Stimulated activated naive CD4-positive, alpha-beta T cell (primary cell): ENCODE results near the gene PRKCA.
"Not testable (repeated sequence)": the region's sequence is repeated elsewhere in the genome, so short reads cannot be mapped to it uniquely, and the experiment has no call there.

Experiments
- DNase-seq, 6 experiments: peaks; one replicate each; lab custom pipeline; 2025; lab: John Stamatoyannopoulos, UW

The PRKCA gene

GRCh38 chr17:66684731-66685130, 382.3 kb downstream of the PRKCA start:
- no peak for DNase-seq

GRCh38 chr17:66686601-66687000, 384.2 kb downstream of the PRKCA start:
- DNase-seq = no peak

DNA sequence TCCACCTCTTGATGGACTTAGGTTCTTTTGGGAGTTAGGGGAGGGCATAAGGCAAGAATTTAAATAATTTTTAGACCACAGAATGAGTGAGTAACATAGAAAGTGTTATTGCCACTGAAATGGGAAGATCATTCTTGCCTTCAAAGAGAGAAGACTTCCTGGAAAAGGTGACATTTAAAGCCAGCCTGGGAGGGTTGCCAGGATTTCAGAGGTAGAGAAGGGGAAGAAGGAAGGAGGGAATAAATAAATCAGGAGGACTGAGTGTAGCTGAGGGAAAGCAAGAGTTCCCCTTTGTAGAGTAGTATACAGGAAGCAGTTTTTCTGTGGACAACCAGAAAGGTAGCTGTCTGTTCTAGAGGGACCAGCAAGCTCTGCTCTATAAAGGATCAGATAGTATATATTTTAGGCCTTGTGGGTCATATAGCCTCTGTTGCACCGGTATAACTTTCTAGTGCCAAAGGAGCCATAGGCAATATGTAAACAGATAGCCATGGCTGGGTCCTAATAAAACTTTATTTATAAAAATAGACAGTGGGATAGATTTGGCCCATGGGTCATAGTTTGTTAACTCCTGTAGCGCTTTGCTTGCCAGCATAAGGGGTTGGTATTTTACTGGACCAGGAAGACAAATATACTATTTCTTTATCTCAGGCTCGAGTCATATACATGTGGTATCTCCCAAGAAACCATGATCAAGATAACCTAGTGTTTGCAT, 385.3 kb downstream of the PRKCA start:
- no peak for DNase-seq

DNA sequence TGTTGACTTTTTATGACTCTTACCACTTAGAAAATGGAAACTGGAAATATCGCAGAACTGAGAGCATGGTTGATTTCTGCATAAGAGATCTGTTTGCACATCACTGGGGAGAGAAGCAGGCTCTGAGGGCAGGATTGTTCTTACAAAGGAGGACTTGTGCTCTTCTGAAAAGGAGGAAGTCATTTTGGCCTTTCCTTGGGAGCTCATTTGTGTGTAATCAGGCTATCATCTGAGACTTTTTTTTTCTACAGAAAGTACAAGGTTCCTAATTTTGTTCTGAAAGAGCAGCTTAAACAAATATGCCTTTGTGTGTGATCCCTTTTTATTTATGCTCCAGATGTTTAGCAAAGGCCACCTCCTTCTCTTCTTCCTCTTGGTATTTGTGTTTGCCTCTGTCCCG, 386.8 kb downstream of the PRKCA start:
- DNase-seq = no peak

DNA sequence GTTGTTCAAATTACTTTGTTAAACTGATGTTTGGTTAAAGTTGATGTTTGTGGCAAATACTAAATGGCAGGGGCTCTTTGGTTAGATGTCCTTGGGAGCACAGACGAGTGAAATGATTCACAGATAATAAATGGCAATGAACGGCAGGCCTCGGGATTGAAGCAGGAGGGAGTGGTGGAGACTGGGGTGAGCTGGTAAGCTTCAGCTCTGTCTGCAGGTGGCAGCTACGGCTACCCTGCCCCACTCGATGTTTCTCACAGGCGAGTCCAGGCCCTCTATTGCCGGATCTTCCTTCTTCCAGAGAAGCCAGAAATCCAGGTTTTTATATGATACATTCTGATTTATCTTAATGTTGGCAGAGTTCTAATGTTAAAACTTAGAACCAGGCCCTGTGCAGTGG, 387.8 kb downstream of the PRKCA start:
- no peak for DNase-seq

DNA sequence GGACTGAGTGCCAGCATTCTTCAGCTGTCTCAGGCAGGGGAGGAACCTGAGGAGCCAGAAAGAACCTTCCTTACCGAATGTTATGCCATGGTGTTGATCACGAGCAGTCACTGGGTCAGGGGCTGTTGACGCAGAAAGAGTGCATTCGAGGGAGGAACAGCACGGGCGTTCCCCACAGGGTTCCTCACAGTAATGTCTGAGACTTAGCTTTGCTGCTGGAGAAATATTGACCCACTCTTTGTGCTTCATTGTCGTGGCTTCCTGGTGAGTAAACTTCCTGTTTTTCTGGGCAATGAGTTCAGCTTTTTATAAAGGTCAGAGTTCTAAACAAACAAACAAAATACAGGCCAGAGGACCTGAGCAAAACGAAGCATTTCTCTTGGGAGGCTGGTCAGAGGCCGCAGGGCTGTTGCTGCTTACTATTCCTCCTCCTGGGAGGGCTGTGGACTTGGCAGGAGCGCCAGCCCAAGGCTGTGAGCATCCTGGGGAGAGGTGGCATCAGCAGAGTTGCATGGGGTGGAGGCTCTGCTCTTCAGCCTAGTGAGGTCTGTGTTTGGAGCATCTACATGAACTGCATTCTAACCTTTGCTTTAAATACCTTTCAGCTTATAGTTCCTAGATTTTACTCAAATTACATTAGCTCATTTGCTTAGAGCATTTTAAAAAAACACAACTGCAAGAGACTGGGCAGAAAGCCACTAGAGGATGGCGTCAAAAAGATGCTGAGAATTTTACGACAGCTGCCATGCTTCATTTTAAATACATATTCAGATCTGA, 389.4 kb downstream of the PRKCA start:
- no peak for DNase-seq

DNA sequence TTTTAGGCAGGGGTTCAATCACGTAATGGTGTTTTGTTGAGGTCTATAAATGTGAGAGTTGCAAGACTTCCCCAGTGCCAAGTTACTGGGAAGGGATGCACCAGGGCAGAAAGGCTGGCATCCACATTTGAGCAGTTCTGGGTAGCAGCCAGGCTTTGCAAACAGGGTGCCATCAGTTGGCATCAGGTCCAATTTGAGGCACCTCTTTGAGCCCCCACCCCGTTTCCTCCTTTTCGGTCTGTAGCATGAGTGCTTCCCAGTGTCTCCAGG, 389.9 kb downstream of the PRKCA start:
- DNase-seq = no peak

GRCh38 chr17:66695098-66695497, 392.7 kb downstream of the PRKCA start:
- DNase-seq = no peak

- DNase-seq = no peak
These were observed 395.9 kb downstream of the PRKCA start for GRCh38 chr17:66698270-66698669.

GRCh38 chr17:66701462-66701861, 399.0 kb downstream of the PRKCA start:
- no peak for DNase-seq

- DNase-seq = no peak
These were observed 399.9 kb downstream of the PRKCA start for GRCh38 chr17:66702106-66702936.

- DNase-seq = no peak
These were observed 402.6 kb downstream of the PRKCA start for GRCh38 chr17:66704858-66705520.

DNA sequence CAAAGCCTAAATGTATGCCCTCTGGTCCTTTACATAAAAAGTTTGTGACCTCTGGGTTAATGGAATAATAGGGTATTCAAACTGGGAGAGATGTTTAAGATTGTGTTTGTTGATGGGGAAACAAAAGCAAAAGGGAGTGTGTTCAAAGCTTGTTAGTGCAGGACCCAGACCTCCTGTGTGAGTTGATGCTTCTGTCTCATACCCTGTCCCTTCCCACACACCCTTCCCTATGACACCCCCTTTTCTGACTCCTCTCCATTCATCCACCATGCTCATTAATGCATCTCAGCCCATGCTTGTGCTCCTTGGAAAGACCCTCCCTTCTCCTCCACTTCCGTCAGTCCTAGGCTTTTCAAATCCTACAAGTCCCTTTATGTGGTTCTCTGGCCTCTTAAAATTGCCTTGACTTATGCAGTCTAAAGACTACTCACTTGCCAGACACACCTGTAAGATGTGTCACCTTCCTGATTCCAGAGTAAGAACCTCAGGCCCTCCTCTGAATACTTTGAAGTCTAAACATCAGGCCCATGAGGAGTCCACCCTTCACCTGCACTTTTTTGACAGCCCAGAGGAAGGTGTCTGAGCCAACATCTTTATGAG, 404.5 kb downstream of the PRKCA start:
- no peak for DNase-seq

DNA sequence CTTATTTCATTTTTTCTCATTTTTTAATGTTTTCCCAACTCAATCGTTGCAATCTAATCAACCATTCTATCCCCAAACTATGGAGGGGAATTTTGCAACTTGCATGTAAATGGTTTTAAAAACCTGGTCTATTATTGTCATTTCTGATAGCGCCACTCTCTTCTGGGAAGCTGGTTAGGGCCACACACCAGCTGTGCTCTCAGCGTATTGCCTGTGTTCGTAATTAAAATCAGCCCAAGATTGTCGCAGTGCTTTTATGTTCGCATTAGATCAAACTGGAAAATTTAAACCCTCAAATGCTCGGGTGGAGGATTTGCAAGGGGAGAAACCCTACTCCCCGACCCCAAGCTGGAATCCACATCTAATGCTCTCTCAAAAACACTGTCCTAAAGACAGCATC, 409.0 kb downstream of the PRKCA start:
- DNase-seq = no peak

- no peak for DNase-seq
These were observed 409.5 kb downstream of the PRKCA start for GRCh38 chr17:66711881-66712321.

DNA sequence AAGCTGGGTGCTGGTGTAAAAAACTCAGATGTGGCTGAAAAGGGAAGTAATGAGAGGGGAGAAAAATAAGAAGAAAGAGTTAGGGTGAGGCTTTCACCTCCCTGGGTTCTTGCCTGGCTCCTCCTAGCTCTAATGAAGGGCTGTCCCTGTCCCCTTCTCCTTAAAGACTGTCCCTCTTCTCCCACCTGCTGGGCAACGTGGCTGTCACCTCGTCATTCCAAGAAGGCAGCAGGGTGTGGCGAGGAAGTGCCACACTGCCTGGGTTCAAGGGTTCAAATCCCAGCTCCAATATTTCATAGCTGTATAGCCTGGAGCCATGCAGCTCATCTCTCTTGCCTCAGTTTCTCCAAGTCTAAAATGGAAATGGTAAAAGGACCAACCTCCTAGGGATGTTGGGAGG, 410.0 kb downstream of the PRKCA start:
- no peak for DNase-seq

DNA sequence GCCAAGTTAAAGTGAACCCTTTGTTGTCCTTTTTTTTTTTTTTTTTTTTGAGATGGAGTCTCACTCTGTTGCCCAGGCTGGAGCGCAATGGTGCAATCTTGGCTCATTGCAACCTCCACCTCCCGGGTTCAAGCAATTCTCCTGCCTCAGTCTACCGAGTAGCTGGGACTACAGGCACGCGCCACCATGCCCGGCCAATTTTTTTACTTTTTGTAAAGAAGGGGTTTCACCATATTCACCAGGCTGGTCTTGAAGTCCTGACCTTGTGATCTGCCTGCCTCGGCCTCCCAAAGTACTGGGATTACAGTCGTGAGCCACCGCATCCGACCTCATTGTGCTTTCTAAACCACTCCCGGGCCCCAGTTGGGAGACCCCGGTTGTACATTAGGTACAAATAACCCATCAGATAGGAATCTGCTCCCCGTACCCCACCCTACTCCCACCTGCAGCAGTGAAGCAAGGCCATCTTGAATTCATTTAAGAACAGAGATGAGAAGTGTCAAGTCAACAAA, 410.7 kb downstream of the PRKCA start:
- DNase-seq = not testable (repeated sequence)

DNA sequence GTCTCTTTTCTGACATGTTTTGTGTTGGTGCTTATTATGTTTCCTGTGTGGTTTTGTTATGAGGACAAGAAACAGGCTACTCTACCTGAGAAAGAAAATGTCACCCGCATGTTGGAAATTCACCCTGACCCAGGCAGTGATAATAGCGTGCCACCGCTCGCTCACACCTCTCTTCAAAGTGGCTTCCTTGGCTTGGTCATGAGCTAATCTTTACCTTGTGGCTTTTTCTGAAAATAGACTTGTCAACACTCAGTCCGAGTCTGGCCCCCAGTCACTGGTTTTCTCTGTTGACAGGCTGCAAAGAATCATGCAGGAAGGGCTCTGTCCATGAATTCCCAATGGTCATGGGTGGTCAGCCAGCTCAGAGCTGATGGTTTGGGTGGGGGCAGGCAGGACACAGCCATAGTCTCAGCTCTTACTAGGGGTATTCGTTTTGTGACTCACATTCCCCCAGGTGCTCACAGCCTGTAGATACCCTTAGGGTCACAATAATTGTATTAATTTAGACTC, 411.2 kb downstream of the PRKCA start:
- no peak for DNase-seq

GRCh38 chr17:66714046-66715023, 411.9 kb downstream of the PRKCA start:
- no peak for DNase-seq

GRCh38 chr17:66715076-66715675, 412.8 kb downstream of the PRKCA start:
- no peak for DNase-seq
